HG03432 (cell line): Measurements from ENCODE around the gene SPINK2.

Source experiments
- ATAC-seq: cut with Tn5 transposase; IDR thresholded peaks from one replicate; pipeline ENCODE4 v1.9.1; 2021; ENCODE audit warnings: mild to moderate bottlenecking, moderate library complexity; ENCODE audit not compliant: unreplicated experiment

Gene SPINK2

DNA sequence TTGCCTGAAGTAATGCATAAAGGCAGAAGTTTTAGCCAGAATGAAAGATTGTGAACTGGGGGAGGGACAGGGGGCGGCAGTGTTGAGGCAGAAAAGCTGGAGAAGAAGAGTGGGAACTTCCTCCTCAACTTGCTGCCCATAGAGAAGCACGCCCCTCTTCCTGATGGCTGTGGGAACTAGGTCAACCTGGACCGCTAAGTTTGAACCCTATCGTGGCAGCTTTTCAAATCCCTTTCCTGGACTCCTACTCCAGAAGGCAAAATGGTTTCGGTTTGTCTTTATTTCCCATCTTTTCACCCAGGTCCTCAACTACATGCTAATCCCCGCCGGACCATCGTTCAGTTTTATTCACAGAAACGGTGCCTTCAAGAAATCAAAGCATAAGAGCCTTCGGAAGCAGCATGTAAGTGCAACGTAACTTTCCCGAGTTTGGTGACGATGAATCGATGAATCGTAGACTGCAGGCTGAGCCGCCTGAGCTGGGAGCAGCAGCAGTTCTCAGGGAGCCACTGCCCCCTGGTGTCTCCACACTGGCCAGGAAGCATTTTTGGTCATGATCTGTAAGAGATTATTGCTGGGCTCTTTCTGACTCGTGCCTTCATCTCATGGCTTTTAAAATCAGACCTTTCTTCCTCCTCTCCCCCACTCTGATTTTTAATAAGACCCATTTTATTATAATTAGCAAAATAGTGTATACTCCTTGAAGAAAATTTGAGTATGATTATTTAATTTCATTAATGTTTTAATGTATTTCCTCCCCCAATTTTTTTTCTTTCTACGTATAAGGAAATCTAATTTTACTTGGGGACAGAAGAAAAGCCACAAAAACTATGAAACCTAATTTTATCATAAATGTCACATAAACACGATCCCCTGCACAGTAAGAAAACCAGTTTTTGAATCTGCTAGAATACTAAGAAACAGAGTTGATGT, 21.4 kb downstream of the SPINK2 start:
- ATAC-seq: peak; percentile 89

DNA sequence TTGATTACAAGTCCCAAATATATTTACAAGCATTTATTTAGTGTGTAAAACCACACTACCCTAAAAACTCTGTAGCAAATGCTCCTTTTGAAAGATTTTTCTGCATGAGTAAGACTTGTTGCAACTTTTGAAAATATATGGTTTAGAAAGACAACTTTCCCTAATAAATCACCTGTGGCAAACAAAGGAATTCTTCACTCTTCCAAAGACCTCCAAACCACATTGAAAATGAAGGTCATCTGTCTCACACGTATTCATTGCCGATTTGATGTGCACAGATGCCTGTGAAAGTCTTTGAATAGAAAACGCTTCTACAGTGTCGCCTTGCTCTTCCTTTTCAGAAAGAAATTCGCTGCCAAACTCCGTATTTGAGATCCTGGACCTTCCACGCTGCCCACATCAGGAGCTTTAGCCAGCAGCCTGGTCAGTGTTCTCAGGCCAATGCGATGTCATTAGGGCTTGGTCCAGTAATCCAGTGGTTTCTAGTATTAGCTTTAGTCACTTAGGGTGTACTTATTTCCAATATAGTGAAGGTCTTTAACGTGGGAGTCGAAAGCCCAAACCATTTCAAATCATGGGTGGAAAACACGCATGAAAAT, 22.2 kb downstream of the SPINK2 start:
- ATAC-seq: no peak

GRCh38 chr4:56796211-56796610, 25.3 kb downstream of the SPINK2 start:
- ATAC-seq: no peak

- ATAC-seq: peak; percentile 83
Observed at GRCh38 chr4:56791316-56791715, 30.2 kb downstream of the SPINK2 start.

DNA sequence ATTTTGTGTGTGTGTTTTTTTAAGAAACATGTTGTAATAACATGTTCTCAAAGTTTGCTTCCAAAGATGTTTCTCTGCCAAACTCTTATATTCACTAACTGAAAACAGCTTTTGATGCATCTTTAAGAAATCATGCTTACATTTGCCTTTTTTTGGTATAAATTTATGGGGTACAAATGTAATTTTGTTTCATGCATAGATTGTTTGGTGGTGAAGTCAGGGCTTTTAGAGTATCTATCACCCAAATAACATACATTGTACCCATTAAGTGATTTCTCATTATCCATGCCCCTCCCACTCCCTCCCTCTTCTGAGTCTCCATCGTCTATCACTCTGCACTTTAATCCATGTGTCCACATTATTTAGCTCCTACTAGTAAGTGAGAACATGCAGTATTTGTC, 30.8 kb downstream of the SPINK2 start:
- ATAC-seq: no peak

DNA sequence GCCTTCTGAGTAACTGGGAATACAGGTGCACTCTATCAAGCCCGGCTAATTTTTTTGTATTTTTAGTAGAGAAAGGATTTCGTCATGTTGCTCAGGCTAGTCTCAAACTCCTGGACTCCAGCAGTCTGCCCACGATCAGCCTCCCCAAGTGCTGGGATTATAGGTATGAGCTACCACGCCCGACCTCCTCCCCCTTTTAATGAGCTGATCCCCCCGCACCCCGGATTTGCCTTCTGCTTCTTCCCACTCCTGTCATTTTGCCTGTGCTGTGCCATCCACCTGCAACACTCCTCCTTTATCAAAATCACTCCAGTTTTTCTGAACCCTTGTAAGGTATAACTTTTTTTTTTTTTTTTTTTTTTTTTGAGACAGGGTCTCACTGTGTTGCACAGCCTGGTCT, 33.4 kb downstream of the SPINK2 start:
- ATAC-seq: no peak

DNA sequence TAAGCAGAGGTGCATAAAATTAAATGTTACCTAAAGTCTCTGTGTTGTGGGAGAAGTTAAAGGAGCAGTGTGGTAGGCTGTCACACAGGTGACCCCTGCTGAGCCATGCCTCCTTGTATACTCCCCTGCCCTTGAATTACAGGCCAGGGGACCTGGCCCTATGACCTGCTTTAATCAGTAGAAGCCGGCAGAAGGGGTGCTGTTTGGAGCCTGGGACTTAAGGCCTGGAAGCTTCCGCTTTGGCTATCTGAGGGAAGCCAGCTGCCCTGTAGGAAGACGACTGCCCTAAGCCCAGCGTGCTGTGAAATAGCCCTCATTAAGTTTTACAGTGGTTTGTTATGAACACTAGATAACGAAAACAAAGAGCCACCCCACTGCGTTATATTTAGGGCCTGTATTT, 34.1 kb downstream of the SPINK2 start:
- ATAC-seq: no peak

GRCh38 chr4:56786955-56787354, 34.5 kb downstream of the SPINK2 start:
- no peak for ATAC-seq

GRCh38 chr4:56783986-56784385, 37.5 kb downstream of the SPINK2 start:
- ATAC-seq: no peak

DNA sequence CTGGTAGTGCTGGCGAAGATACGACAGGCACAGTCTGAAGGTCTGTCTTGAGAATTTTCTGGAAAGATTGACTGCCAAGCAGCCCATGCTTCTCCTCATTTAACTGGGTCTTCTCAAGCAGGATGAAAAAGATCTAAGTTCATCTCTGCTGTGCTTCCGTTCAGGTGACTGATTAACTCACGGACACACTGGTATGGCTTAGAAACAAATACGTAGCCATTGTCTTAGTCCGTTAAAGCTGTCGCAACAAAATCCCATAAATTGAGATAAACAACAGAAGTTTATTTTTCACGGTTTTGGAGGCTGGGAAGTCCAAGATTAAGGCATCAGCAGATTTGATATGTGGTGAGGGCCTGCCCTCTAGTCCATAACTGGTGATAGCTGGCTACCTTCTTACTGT, 39.5 kb downstream of the SPINK2 start:
- ATAC-seq: no peak

DNA sequence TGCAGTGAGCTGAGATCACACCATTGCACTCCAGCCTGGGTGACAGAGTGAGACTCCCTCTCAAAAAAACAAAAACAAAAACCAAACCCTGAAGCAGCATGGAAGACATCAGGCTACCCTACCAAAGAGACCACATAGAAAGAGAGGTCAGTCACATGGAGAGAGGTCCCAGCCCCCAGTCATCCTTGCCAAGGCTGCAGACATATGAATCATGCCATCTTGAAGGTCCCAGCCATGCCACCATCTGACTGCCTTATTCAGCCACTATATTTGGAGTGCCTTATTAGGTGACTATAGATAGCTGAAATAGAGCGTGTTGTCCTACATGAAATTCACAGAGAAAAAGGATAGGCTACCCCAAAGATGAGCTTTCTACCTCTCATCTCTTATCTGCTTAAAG, 48.2 kb downstream of the SPINK2 start:
- ATAC-seq: no peak

DNA sequence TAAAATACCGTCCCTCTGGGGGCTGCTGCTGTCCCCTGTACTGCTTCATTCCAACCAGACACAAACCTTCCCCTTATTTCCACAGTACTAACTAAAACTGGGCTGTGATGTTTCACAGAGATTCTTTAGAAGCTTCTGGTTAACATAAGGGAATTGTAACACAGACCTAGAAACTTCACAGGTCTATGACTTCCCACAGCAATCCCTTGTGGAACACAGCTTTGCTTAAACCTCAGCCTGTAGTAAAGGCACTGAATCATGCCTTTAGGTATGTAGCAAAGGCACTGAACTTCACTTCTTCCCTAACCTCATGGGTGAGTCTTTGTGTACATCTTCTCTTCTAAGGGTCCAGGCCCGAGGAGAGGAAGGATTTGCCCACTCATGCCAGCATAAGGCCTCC, 49.4 kb downstream of the SPINK2 start:
- ATAC-seq: no peak

DNA sequence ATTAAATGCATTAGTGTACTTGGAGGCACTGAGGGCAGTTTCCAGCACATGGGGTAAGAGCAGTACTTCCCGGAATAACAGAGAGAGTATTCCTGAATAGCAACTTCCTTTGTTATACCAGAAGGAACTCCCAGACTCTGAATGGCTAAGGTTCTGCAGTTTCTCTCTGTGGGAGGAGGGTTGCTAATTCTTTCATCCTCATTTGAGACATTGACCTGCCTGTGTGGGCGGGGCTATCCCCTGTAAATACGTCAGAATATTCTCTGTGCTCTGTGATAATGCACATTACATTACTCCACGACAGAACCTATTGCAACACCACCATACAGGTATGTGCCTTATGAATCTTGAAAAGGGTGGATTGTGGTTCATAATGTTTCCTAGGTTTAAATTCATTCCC, 52.7 kb downstream of the SPINK2 start:
- ATAC-seq: no peak

- ATAC-seq: peak; percentile 42
Observed at GRCh38 chr4:56768316-56768715, 53.2 kb downstream of the SPINK2 start.

DNA sequence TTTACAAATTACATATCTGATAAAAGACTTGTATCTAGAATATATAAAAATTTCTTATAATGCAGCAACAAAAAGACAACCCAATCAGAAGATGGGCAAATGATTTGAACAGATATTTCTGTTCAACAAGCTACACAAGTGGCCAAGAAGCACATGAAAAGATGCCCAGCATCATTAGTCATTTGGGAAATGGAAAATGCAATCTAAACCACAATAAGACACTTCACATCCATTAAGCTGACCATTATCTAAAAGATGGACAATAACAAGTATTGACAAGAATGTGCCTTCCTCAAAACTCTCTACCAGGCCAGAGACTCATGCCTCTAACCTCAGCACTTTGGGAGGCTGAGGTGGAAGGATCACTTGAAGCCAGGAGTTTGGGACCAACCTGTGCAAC, 53.9 kb downstream of the SPINK2 start:
- ATAC-seq: no peak

- ATAC-seq: no peak
Observed at GRCh38 chr4:56764775-56765174, 56.7 kb downstream of the SPINK2 start.

DNA sequence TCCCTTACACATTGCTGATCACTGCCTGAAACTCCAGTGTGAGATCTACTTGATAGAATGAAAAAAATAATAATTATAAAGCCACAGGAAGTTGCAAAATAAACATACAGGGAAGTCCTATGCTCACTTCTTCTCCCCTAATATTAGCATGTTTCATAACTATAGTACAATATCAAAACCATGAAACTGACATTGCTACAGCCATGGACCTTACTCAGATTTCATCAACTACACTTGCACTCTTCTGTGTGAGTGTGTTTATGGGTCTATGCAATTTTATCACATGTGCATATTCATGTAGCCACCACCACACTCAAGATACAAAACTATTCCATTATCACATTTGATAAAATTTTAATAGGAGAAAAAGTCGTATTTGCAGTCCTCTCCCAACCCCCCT, 57.3 kb downstream of the SPINK2 start:
- no peak for ATAC-seq

DNA sequence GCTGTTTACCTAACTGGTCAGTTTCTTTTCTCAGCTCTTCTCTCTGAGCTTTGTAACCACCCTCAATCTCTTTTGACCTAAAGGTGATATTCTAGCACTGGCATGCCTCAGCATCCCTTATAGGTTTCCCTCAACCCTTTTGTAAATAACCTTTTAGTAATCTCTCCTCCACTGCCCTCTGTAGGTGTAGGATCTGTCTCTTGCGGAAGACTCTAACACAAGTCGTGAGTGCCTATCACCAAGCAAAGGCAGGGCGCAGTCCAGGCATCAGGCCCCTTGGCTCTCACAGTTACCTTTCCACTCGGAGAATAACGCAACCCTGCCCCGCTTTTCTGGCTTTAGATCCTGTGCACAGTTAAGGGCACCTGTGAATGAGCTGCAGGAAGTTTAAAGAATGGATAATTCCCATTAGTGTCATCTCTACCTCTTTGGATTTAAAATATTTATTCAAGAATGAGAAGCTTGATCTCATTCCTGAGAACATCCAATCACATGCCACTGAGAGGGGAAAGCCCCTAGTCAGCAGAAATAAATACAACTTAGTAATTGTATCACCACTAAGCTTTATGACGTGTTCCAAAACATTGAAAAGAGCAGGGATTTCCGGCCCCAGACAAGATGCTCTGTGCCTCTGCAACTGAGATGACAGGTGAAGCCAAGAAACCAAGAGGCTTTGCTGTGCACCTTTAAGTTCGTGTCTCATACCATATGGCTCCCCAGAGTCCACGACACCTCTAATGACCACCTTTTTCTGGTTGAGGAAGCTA, 58.8 kb downstream of the SPINK2 start:
- ATAC-seq: peak; percentile 41

DNA sequence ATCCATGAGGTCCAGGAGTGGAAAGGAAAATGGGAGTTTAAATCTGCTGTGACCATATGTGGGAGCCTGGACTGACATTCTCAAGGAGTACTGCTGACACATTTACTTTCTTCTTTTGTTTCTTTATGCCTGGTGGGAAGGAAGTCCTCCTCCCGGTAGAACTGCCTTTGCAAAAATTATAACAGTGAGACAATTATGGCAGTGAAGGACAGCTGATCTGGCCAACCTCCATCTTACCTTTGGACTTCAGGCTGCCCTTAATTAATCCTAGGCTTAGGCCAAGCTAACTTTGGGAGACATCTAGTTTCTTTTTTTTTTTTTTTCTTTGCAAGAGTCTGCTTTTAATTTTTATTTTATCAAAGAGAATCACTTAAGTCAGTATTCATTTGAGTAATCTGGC, 61.3 kb downstream of the SPINK2 start:
- no peak for ATAC-seq
